ENCODE measurements around the gene IFIT2. TPM values are rescaled to one million over a fixed set of nuclear protein-coding genes. Genes with fewer than 3 reads are reported as not detected.

Gene IFIT2
- total RNA-seq, 1 experiment from 2014 or later: 1.0 TPM

DNA sequence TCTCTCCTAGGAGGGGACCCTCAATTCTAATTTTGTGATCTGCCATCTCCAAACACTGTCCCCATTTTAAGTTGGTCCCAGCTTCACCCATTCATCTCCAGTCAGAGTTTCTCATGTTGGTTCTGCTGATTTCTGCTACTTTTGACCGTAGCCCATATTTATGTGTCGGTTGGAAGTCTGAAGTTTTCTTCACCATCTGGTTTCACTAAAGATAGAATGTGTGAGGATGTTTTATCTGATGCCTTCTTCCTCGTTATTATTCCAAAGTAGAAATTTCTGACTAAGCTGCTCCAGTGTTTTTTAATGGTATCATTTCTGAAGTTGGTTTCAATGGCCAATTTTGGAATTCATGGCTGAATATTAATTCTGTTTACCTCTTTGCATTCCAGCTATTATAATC is 21.3 kb upstream of the IFIT2 start:
- Histone ChIP-seq H3K27ac (ENCODE audit: low read depth, low read length) (no peak overlapping the region), H3K9me3 (ENCODE audit: control insufficient read depth in 1 of 2, insufficient read depth in 1 of 2, low read depth in 1 of 2, low read length in 2 of 2) (no peaks in the 10 kb centered on the region), H3K4me3 (replicated peaks in 1 of 2; ENCODE audit: low read depth in 1 of 2, low read length in 2 of 2) (no peak overlapping the region), H4K20me1 (ENCODE audit: insufficient read depth) (no peaks in the 10 kb centered on the region), H3K4me2 (ENCODE audit: low read length) (no peak overlapping the region), H3K36me3 (ENCODE audit: control insufficient read depth in 1 of 2, insufficient read depth in 2 of 2, low read length in 2 of 2) (no peaks in the 10 kb centered on the region), H3K79me2 (ENCODE audit: insufficient read depth, low read length) (no peaks in the 10 kb centered on the region), H3K9me2 (ENCODE audit: insufficient read depth) (no peaks in the 10 kb centered on the region), H3K4me1 (ENCODE audit: control insufficient read depth in 1 of 2, insufficient read depth in 2 of 2, low read length in 2 of 2) (peaks cover 52 to 71% of the 10 kb centered on the region in 2 experiments), H3K9ac (ENCODE audit: low read length) (no peak overlapping the region), H2AFZ (ENCODE audit: low read depth, low read length, poor library complexity, severe bottlenecking) (no peak overlapping the region), H3K27me3 (ENCODE audit: insufficient read depth, low read length) (no peaks in the 10 kb centered on the region)
- no TSS peak for BruUV-seq (replicated peaks)
- DNase-seq (ENCODE audit: low read depth, low spot score) (no peak), ATAC-seq (no peak)
- POLR2A ChIA-PET: no interaction called here
- CTCF ChIA-PET: no interaction called here
- RAD21 ChIA-PET (ENCODE audit: low non-redundant PET in 1 of 2, low total read pairs in 2 of 2, uncharacterized antibody in 2 of 2, unreplicated experiment in 2 of 2): no interaction called here
- intact Hi-C loops (cut with micrococcal nuclease): no loop called here
- no peak for TF ChIP-seq CBX3 (IDR thresholded peaks at IDR 0.05; ENCODE audit: low read depth)
- no peak for TF ChIP-seq ZNF274 (IDR thresholded peaks at IDR 0.05; ENCODE audit: low read depth, low read length)
- no peak for TF ChIP-seq ATF3 (IDR thresholded peaks at IDR 0.05)
- TF ChIP-seq SP1 (IDR thresholded peaks at IDR 0.05; ENCODE audit: low read depth): no peak
- no peak for TF ChIP-seq RAD21 (IDR thresholded peaks at IDR 0.05; ENCODE audit: low read depth)
- no peak for TF ChIP-seq ELF1 (IDR thresholded peaks at IDR 0.05; ENCODE audit: borderline replicate concordance, low read depth)
- TF ChIP-seq, protein P1, sequence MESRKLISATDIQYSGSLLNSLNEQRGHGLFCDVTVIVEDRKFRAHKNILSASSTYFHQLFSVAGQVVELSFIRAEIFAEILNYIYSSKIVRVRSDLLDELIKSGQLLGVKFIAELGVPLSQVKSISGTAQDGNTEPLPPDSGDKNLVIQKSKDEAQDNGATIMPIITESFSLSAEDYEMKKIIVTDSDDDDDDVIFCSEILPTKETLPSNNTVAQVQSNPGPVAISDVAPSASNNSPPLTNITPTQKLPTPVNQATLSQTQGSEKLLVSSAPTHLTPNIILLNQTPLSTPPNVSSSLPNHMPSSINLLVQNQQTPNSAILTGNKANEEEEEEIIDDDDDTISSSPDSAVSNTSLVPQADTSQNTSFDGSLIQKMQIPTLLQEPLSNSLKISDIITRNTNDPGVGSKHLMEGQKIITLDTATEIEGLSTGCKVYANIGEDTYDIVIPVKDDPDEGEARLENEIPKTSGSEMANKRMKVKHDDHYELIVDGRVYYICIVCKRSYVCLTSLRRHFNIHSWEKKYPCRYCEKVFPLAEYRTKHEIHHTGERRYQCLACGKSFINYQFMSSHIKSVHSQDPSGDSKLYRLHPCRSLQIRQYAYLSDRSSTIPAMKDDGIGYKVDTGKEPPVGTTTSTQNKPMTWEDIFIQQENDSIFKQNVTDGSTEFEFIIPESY (IDR thresholded peaks at IDR 0.05; ENCODE audit: extremely low read depth, insufficient replicate concordance, low read length): no peak
- no peak for TF ChIP-seq EGR1 (IDR thresholded peaks at IDR 0.05; ENCODE audit: low read depth)
- TF ChIP-seq, protein P2, sequence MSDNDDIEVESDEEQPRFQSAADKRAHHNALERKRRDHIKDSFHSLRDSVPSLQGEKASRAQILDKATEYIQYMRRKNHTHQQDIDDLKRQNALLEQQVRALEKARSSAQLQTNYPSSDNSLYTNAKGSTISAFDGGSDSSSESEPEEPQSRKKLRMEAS (IDR thresholded peaks at IDR 0.05): no peak
- TF ChIP-seq TCF7L2 (IDR thresholded peaks at IDR 0.05; ENCODE audit: borderline replicate concordance, extremely low read depth, insufficient read depth, insufficient read length): no peak
- TF ChIP-seq ZFX (IDR thresholded peaks at IDR 0.05): no peak
- no peak for TF ChIP-seq CEBPB (IDR thresholded peaks at IDR 0.05; ENCODE audit: low read depth)
- no peak for TF ChIP-seq POLR2AphosphoS5 (IDR thresholded peaks at IDR 0.05; ENCODE audit: low read depth, low read length)
- TF ChIP-seq, protein P3, sequence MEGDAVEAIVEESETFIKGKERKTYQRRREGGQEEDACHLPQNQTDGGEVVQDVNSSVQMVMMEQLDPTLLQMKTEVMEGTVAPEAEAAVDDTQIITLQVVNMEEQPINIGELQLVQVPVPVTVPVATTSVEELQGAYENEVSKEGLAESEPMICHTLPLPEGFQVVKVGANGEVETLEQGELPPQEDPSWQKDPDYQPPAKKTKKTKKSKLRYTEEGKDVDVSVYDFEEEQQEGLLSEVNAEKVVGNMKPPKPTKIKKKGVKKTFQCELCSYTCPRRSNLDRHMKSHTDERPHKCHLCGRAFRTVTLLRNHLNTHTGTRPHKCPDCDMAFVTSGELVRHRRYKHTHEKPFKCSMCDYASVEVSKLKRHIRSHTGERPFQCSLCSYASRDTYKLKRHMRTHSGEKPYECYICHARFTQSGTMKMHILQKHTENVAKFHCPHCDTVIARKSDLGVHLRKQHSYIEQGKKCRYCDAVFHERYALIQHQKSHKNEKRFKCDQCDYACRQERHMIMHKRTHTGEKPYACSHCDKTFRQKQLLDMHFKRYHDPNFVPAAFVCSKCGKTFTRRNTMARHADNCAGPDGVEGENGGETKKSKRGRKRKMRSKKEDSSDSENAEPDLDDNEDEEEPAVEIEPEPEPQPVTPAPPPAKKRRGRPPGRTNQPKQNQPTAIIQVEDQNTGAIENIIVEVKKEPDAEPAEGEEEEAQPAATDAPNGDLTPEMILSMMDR (IDR thresholded peaks at IDR 0.05 in 2 of 3, conservative IDR thresholded peaks at IDR 0.05 in 1 of 3; ENCODE audit: borderline replicate concordance in 1 of 3, insufficient read depth in 1 of 3, low read depth in 2 of 3, low read length in 2 of 3): no peak
- no peak for TF ChIP-seq FOSL1 (IDR thresholded peaks at IDR 0.05; ENCODE audit: low read depth)

Measured in HCT116 (cell line).